HG02840 (cell line): ENCODE measurements around the gene PRLH.

ENCODE experiments used
- ATAC-seq: cut with Tn5 transposase; IDR thresholded peaks from one replicate; pipeline ENCODE4 v1.9.1; 2021; ENCODE audit warnings: mild to moderate bottlenecking, moderate library complexity, moderate number of reproducible peaks; ENCODE audit not compliant: unreplicated experiment, low FRiP score

The PRLH gene

DNA sequence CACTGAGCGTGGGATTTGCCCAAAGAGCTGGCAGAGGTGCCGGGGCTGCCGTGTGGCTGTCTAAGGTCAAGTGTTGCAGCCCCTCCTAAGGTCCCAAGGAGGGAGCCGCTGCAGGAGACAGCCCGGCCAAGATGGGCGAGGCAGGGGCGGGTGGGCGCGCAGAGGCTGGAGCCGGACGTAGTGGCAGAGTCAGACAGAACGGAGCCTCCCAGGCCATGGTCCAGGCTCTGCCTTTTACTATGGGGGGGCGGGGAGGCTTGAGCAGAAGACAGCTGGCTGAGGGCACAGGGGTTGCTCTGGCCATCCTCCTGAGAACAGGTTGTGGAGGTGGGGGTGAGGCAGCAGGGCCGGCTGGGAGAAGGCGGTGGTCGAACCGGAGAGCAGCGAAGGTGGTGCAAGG, 27.5 kb upstream of the PRLH start:
- ATAC-seq = no peak

DNA sequence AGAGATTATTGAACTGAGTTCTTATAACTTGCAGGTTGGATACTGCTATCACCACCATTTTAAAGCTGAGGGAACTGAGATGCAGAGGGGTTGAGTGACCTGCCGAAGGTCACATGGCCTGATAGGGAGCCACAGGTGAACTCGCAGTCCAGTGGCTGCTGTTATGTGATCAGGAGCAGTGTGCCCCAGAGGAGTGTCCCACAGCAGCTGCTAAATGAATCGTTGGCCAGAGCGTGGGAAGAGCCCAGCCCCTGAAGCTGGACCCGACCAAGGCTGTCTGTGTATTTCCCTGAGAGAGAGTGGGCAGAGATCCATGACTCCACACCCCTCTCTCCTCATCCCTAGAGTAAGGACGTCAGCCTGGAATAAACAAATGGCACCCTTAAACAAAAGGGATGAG, 26.7 kb upstream of the PRLH start:
- no peak for ATAC-seq

DNA sequence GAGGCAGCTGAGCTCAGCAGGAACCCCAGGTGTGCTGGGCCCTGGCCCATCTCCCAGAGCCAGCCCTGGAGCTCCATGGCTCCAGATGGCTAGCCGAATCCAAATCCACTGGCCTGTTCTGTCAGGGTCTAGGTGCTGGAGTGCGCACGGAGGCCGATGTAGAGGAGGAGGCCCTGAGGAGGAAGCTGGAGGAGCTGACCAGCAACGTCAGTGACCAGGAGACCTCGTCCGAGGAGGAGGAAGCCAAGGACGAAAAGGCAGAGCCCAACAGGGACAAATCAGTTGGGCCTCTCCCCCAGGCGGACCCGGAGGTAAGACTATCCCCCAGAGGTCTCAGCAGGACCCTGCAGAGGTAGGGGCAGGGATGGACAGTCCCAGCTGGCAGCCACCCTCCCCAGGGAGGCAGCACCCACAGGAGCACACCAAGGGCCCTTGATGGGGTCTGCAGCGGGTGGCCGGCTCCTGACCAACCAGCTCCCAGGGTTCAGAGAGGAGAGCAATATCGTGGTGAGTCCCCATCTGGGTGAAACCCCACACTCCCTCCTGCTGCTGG, 26.1 kb upstream of the PRLH start:
- ATAC-seq = no peak

DNA sequence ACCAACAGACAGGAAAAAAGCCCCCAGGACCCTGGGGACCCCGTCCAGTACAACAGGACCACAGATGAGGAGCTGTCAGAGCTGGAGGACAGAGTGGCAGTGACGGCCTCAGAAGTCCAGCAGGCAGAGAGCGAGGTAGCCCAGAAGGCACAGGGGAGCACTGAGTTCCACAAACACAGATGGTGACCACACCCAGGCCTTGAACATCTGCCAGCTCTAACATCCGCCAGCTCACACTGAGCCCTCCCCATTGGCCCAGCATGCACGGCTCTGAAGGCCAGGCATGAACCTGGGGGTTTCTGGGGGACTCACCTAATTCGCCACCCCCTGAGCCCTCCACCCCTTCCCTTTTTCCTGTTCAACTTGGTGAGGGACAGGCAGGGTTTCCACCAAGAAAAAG, 25.6 kb upstream of the PRLH start:
- ATAC-seq = no peak

DNA sequence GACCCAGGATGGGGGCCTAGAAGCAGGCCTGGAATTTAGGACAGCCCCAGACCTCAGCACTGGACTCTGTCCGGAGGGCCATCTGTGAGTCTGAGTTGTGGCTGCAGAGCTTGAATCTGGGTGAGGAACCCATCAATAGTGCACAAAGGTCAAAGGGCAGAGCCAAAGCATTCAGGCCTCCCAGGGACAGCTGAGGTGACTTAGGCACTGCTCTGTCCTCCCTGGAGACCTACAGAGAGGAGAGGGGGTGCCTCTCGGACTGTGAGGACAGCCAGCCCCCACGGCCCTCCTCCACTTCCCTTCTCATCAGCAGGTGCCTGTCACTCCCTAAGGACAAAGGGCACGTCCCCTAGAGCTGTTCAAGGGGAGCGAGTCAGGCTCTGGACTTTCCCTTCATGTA, 25.1 kb upstream of the PRLH start:
- no peak for ATAC-seq

DNA sequence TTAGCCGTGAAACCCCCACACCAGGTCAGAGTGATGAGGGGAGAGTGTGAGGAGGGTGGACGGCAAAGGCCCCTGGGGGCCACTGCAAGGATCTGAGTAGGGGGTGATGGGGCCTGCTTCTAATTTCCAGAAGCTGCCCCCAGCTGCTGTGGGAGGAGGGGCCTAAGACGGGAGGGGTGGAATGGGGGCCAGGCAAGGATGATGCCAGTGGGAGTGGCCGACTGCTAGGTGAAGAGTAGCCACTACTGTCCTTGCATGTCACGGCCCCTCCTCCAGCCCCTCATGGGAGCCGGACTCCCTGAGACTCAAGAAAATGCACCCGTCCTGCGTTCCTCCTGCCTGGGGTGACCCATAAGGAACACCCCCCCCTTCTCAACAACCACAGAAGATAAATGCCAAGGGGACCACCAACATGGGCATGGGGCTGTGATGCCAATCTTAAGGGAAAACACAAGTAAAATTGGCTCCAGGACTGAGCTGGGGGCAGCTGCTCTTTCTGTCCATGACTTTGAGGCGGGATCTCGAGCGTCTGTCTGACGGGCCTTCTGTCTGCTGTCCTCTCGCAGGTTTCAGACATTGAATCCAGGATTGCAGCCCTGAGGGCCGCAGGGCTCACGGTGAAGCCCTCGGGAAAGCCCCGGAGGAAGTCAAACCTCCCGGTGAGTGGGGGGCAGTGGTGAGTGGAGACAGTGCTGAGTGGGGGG, 24.2 kb upstream of the PRLH start:
- ATAC-seq = no peak

DNA sequence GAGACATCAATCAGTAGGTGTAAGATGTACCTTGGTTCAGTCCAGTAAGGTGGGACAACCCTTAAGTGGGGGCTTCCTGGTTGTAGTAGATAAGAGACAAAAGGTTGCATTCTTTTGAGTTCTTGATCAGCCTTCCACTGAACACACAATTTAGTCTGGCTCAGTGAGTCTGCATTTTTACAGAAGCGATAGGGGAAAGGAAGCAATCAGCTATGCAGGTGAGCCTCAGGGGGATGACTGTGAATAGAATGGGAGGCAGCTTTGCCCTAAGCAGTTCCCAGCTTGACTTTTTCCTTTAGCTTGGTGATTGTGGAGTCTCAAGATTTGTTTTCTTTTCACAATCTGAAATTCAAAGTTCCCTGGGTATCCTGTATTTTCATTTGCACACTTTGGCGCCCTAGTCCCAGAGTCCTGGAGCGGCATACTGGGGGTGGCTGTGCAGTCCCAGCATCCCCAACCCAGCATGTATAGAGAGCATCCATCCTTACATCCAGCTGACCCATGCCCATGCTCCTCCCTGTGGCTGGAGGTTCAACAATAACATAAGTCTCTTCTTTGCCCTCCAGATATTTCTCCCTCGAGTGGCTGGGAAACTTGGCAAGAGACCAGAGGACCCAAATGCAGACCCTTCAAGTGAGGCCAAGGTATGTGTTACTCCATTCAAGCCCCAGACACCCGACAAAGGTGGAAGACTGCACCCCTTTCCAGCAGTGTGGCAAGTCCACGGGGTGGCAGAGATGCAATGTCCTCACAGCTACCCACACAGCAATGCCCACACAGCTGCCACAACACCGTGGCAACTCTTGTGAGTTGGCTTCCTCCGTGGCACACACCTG, 20.1 kb upstream of the PRLH start:
- ATAC-seq = no peak

DNA sequence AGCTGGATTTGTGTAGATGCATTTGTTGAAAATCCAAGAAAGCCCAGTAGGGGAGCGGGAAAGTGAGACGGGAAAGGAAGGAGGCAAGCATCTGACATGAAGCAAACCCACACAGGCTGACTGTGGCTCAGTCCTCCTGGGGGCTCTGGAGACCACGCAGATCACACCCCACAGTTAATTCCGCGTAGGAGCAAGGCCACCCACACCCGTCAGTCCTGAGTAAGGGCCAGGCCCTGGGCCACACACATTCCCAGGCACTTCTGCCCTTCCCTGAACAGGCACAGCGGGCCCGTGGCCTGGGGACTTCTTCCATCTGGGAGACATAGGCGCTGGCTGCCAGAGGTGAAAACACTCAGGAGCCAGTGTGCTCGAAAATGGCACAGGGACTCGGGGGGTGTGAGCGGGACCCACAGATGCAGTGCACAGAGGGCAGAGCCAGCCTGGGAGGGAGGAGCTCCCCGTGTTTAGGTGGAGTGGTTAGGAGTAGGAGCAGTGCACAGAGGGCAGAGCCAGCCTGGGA, 19.4 kb upstream of the PRLH start:
- ATAC-seq = no peak

DNA sequence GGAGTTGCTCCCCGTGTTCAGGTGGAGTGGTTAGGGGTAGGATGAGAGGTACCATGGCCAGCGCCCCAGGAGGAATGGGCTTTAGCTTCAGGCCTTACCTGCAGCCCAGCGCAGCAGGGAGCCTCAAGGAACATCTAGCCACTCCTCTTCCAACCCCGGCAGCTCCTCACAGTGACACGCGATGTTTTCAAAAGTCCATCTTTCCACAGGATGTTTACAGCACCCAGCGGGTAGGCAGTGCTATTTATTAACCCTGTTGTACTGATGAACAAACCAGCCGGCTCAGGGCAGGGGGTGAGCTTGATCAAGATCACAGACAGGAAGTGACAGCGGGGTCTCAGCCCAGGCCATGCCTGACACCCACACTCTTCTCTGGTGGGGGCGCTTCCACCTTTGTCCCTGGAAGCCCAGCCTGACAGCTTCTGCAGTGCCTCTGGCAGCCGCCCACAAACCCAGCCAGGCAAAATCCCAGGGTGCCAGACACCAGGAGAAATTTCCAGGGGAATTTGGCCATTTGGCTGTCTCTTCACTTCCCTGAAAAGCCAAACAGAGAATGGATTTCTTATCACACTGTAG, 18.4 kb upstream of the PRLH start:
- no peak for ATAC-seq

DNA sequence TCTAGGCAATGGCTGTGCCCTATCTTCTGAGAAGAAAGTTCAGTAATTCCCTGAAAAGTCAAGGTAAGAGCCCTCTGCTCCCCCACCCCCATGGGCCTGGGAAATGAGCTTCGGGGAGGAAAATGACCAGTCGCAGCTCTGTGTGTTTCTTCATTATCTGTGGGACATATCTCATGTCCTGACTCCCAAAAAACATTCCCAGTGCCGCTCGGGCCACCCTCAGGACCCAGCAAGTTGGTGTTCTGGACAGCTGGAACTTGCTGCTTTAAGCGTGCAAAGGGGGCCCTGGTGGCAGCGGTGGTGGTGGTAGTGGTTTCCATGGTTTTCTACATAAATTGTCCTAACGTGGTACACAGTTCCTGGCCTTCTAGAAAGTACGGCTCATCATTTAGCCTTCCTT, 17.2 kb upstream of the PRLH start:
- no peak for ATAC-seq

DNA sequence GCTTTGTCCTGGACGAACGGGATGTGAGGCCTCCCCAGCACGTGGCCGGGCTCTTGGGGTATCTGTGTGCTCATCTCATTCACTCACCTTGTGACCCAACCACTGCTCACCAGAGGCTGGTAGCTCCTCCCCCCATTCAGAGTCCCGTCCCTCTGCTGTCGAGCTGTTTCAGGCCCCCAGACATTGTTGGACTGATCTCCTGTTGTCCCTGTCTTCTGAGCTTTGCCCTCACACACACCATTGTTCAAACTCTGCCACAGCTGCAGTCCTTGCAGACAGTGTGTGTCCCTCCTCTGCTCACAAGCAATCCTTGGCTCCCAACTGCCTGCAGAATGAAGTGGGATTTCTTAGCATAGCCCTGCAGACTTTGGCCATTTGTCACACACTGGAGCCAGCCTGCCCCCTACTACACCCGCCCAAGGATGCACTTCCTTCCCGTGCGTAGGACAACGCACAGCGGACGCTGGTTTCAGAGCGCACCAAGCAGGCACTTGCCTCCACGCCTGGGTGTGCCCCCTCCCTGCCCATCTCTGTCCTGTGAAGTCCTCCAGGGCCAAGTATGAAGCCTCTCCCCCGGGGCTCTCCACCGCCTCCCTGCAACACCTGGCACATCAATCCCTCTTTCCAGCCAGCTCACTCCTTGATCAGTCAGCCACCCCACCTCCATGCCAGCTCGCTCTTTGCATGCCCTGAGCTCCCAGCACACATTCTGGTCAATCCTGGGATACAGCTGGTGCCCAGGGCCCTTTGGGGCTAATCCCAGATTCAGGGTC, 16.5 kb upstream of the PRLH start:
- ATAC-seq = no peak

DNA sequence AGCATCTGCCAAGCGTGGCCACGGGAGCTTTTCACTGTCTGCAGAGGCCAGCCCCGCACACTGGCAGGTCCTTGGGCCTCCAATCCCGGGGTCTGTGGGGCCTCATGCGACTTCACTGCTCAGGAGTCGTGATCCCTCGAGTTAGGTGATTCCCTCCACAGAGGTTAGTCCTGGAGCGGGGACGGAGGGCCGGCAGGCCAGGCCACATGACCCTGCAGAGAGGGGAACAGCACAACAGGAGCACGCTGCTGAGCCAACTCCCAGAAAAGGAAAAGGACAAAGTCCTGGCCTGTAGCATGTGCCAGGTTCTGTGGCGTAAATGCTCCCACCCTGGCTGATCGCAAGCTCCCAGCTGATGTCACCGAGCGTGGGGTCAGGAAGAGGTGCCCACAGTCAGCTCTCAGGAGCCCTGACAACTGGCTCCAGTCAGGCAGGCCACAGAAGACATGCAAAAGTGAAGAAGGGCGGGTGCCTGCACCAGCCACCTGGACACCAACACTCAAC, 15.3 kb upstream of the PRLH start:
- ATAC-seq = no peak

DNA sequence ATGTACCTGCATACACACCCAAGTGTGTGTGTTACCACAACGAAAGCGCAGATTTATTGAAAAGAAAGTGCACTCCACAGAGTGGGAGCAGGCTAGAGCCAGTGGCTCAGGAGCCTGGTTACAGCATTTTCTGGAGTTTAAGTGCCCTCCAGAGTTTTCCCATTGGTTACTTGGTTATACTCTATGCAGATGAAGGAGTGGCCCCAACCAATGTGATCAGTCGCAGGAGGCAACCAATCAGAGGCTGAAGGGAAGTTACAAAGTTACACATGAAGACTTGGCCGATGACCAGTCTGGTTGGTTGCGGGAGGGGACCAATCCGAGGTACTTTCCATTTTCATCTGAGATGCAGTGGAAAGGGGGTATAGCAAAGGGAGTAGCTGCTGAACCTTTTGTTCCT, 13.5 kb upstream of the PRLH start:
- no peak for ATAC-seq

DNA sequence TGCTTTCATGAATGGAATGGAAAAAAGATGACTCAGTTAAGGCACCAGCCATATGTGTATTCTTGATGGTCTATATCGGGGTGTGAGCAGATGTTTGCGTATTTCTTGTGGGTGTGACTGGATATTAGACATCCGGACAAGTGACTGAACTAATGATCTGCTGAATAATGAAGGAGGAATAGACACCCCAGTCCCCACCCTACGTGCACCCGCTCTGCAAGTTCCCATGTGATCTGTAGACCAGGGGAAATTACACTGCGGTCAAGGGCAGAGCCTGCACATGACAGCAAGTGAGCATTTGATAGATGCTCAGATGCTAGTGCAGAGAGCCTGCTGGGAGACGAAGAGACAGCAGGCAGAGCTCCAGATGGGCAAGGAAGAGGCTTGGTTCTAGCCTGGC, 12.4 kb upstream of the PRLH start:
- ATAC-seq = no peak

DNA sequence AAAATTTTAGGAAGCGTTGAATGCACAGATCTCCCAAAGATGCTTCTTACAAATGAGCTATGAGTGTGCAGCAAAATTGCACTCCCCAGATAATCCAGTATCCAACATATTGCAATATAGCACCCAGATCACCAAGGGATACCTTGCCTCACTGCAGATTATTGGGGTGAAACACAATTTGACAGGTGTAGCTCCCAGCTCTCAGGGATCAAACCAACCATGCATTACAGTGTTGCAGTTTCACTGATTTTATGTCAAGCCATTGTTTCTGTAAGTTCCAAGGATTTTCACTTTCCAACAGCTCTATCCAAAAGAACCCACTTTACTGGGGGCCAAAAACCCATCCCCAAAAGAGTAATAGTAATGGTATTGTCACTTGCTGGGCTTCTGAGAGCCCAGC, 10.8 kb upstream of the PRLH start:
- no peak for ATAC-seq

DNA sequence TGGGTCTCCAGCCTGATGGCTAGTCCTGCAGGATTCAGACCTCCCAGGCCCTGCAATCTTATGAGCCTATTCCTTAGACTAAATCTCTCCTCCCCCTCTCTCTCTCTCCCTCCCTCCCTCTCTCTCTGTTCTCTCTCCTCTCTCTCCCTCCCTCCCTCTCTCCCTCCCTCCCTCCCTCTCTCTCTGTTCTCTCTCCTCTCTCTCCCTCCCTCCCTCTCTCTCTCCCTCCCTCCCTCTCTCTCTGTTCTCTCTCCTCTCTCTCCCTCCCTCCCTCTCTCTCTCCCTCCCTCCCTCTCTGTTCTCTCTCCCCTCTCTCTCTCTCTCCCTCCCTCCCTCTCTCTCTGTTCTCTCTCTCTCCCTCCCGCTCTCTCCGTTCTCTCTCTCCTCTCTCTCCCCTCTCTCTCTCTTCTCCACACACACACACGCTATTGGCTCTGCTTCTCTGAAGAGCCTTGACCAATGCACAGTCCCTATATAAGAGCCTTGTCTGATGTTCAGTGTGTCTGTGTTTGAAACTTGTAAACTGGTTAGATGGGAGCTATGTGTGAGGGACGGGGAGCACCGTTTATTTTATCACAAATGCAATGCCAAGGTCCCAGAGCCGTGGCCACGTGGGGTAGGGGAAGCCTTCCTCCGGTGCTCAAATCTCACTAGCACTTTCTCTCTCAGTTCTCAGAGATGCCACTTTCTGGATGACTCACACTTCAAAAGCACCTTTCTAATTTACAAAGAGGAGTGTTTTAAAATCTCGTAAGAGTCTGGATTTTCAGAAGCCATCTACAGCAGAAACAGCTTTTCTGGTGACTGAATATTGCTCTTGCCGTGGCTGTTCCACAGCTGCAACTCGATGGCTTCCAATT, 9.4 kb upstream of the PRLH start:
- no peak for ATAC-seq

DNA sequence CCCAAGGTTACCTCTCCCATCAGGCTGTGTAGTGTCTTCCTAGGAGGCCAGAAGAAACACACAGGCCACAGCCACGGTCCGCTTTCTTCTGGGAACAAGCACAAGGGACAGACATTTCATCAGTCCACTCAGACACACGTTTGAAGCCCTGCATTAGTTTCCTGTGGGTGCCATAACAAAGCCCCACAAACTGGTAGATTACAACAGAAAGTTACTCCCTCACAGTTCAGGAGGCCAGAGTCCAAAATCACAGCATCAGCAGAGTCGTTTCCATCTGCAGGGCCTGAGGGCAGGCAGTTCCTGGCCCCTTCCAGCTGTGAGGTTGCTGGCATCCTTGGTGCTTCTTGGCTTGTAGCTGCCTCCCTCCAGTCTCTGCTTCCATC, 8.8 kb upstream of the PRLH start:
- no peak for ATAC-seq

DNA sequence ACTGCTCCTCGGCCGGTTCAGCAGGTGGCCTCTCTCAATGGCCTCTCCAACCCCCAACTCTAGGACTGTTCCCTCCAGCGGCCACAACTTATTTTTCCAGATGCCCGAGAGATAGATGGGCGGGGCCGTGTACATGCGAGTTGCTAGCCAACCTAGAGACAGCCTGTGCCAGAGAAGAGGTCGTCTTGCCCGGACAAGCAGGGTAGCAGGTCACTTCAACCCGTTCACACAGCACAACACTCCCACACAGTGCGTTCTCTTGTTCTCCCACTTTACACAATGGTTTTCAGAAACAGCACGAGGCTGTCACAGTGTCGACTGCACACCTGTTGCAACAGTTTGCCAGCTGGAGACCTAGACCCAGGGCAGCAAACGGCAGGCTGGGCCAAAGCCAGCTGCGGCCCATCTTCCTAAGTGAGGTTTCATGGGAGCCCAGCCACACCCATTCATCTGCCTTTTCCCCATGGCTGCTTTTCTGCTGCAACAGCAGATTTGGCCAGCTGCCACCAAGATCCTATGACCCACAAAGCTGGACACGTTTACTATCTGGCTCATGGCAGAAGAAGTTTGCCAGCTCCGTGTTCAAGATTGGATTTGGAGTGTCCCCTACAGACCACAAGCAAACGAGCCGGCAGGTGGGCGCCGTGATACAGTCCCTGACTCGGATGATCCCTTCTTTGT, 7.3 kb upstream of the PRLH start:
- ATAC-seq = no peak

DNA sequence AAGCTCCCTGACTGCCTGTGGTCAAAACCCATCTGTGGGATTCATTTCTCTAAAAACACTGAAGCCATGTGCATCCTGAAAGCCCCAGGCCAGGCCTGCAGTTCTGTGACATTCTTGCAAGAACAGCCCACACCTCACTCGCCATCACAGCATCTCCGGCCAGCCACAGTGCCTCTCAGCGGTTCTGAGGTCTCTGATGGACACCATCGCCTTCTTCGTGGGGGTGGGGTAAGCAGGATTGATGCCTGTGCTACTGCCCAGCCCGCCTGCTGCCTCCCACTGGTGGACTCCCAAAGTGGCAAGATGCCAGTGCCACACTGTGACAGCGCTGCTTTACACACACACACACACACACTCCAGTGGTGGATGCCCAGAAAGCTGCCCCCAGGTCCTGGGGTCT, 5.2 kb upstream of the PRLH start:
- no peak for ATAC-seq
